ENCODE data around the gene SEC61G. TPM values are rescaled to one million over a fixed set of nuclear protein-coding genes. Genes with fewer than 3 reads are reported as not detected.

SEC61G gene
- total and polyA plus RNA-seq, 10 donors, result 52.8 to 290 (median 178) TPM

DNA sequence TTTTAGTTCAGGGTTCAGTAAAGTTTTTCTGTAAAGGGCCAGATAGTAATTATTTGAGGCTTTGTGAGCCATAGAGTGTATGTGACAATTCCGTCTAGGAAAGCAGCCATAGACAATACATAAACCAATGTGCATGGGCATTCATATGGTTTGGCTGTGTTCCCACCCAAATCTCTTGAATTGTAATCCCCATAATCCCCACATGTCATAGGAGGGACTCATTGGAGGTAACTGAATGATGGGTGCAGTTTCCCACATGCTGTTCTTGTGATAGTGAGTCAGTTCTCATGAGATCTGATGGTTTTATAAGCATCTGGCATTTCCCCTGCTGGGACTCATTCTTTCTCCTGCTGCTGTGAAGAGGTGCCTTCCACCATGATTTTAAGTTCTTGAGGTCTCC, 29.9 kb downstream of the SEC61G start:
- no peak for TF ChIP-seq POLR2A (IDR thresholded peaks at IDR 0.05)
- TF ChIP-seq, protein P1, sequence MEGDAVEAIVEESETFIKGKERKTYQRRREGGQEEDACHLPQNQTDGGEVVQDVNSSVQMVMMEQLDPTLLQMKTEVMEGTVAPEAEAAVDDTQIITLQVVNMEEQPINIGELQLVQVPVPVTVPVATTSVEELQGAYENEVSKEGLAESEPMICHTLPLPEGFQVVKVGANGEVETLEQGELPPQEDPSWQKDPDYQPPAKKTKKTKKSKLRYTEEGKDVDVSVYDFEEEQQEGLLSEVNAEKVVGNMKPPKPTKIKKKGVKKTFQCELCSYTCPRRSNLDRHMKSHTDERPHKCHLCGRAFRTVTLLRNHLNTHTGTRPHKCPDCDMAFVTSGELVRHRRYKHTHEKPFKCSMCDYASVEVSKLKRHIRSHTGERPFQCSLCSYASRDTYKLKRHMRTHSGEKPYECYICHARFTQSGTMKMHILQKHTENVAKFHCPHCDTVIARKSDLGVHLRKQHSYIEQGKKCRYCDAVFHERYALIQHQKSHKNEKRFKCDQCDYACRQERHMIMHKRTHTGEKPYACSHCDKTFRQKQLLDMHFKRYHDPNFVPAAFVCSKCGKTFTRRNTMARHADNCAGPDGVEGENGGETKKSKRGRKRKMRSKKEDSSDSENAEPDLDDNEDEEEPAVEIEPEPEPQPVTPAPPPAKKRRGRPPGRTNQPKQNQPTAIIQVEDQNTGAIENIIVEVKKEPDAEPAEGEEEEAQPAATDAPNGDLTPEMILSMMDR (IDR thresholded peaks at IDR 0.05 in 8 of 11, conservative IDR thresholded peaks at IDR 0.05 in 3 of 11), result no peak
- TF ChIP-seq POLR2AphosphoS5 (IDR thresholded peaks at IDR 0.05), result no peak
- no peaks in the 10 kb centered on the region for H3K36me3 ChIP-seq
- H3K4me3 ChIP-seq, result no peak overlapping the region
- no peak overlapping the region for H3K27ac ChIP-seq
- no peaks in the 10 kb centered on the region for H3K4me1 ChIP-seq
- DNase-seq, result no peak
- no peaks in the 10 kb centered on the region for H3K9me3 ChIP-seq
- intact Hi-C loops (cut with DNase I; ENCODE audit: low total_unique reads), result no loop called here
- 81 to 91% (median 85%) methylated on average over 1 of the region's 1 CpG for WGBS, 5 donors
- H3K27me3 ChIP-seq (replicated peaks in 1 of 7), result no peaks in the 10 kb centered on the region

DNA sequence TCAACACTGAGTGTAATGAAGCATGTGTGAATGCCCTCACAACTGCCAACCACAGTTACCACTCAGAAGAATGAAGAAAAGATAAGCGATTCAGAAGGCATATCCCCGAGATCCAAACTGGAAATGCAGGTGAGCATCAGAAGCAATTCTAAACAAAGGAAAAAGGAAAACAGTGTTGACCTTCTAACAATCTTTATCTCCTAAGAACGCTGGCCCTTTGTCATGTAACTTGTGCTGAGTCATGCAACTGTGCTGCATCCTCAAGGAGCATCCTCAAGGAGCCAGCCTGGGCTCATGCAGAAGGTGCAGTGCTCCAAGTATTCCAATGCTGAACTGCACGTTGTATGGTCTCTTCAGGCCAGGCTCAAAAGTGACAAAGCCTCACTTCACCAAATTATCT, 30.6 kb downstream of the SEC61G start:
- Histone ChIP-seq H3K9me3 (no peaks in the 10 kb centered on the region), H3K36me3 (no peaks in the 10 kb centered on the region), H3K27ac (no peak overlapping the region), H3K4me1 (no peaks in the 10 kb centered on the region), H3K27me3 (replicated peaks in 1 of 7) (no peaks in the 10 kb centered on the region), H3K4me3 (no peak overlapping the region)
- DNase-seq, result no peak
- WGBS, 5 donors, result 47 to 71% (median 57%) methylated on average over 4 of the region's 4 CpGs
- intact Hi-C loops (cut with DNase I; ENCODE audit: low total_unique reads), result no loop called here
- TF ChIP-seq POLR2AphosphoS5 (IDR thresholded peaks at IDR 0.05) (no peak), POLR2A (IDR thresholded peaks at IDR 0.05) (no peak)
- TF ChIP-seq, protein P1 (IDR thresholded peaks at IDR 0.05 in 8 of 11, conservative IDR thresholded peaks at IDR 0.05 in 3 of 11), result no peak

- DNase-seq, result no peak
- H3K9me3 ChIP-seq, result no peaks in the 10 kb centered on the region
- no peak overlapping the region for H3K4me3 ChIP-seq
- no peak overlapping the region for H3K27ac ChIP-seq
- H3K4me1 ChIP-seq, result no peaks in the 10 kb centered on the region
- TF ChIP-seq POLR2AphosphoS5 (IDR thresholded peaks at IDR 0.05) (no peak), POLR2A (IDR thresholded peaks at IDR 0.05) (no peak)
- TF ChIP-seq, protein P1 (IDR thresholded peaks at IDR 0.05 in 8 of 11, conservative IDR thresholded peaks at IDR 0.05 in 3 of 11), result no peak
- no peaks in the 10 kb centered on the region for H3K27me3 ChIP-seq (replicated peaks in 1 of 7)
- intact Hi-C loops (cut with DNase I; ENCODE audit: low total_unique reads), result no loop called here
- 82 to 92% (median 86%) methylated on average over 7 of the region's 7 CpGs for WGBS, 5 donors
- no peaks in the 10 kb centered on the region for H3K36me3 ChIP-seq
Observed at GRCh38 chr7:54725255-54725654, 33.8 kb downstream of the SEC61G start.

- Histone ChIP-seq H3K27ac (no peak overlapping the region), H3K4me3 (no peak overlapping the region), H3K36me3 (no peaks in the 10 kb centered on the region), H3K9me3 (peaks cover 0 to 10% (median 2%) of the 10 kb centered on the region in 8 donors), H3K4me1 (no peaks in the 10 kb centered on the region), H3K27me3 (replicated peaks in 1 of 7) (no peaks in the 10 kb centered on the region)
- DNase-seq, result no peak
- TF ChIP-seq, protein P1 (IDR thresholded peaks at IDR 0.05 in 8 of 11, conservative IDR thresholded peaks at IDR 0.05 in 3 of 11), result no peak
- TF ChIP-seq POLR2AphosphoS5 (IDR thresholded peaks at IDR 0.05) (no peak), POLR2A (IDR thresholded peaks at IDR 0.05) (no peak)
- 67 to 85% (median 80%) methylated on average over 1 of the region's 1 CpG for WGBS, 5 donors
- intact Hi-C loops (cut with DNase I; ENCODE audit: low total_unique reads), result no loop called here
Observed at GRCh38 chr7:54722502-54722901, 36.5 kb downstream of the SEC61G start.

Data from spleen (tissue), 11 donors.